DOHH2 (cell line): ENCODE measurements around the gene DUSP28.

Source experiments
- H3F3A ChIP-seq: fragments of 200-600 bp; sonication (generic), shearing (Covaris generic); 2 replicates; pipeline ENCODE4 v1.6.0; 2016; ENCODE audit warnings: antibody characterized with exemption, mild to moderate bottlenecking; ENCODE audit not compliant: control insufficient read depth, insufficient read depth
- H3K27ac ChIP-seq: fragments of 200-600 bp; sonication (generic); 2 replicates; pipeline ENCODE4 v1.5.1; 2014; ENCODE audit warnings: low read depth, mild to moderate bottlenecking, low read length, moderate library complexity
- H3K27me3 ChIP-seq: fragments of 200-600 bp; sonication (generic); 2 replicates; pipeline ENCODE4 v1.6.1; 2014; ENCODE audit warnings: mild to moderate bottlenecking, low read length, mixed read lengths; ENCODE audit not compliant: control insufficient read depth
- H3K36me3 ChIP-seq: fragments of 200-600 bp; sonication (generic); 2 replicates; pipeline ENCODE4 v1.6.1; 2014; ENCODE audit warnings: mild to moderate bottlenecking, low read length, moderate library complexity, mixed read lengths; ENCODE audit not compliant: control insufficient read depth
- H3K4me1 ChIP-seq: fragments of 200-600 bp; sonication (generic); 2 replicates; pipeline ENCODE4 v1.6.1; 2014; ENCODE audit warnings: mild to moderate bottlenecking, low read length, mixed read lengths; ENCODE audit not compliant: control insufficient read depth
- H3K4me2 ChIP-seq: fragments of 200-600 bp; sonication (generic); 2 replicates; pipeline ENCODE4 v1.6.0; 2014; ENCODE audit warnings: mild to moderate bottlenecking, low read length, moderate library complexity
- H3K4me3 ChIP-seq: fragments of 200-600 bp; sonication (generic); 2 replicates; pipeline ENCODE4 v1.5.1; 2014; ENCODE audit warnings: mild to moderate bottlenecking, low read length, mixed read lengths
- H3K79me2 ChIP-seq: fragments of 200-600 bp; sonication (generic); 2 replicates; pipeline ENCODE4 v1.6.1; 2014; ENCODE audit warnings: mild to moderate bottlenecking, low read length, mixed read lengths; ENCODE audit not compliant: control insufficient read depth
- H3K9me2 ChIP-seq: fragments of 200-600 bp; sonication (generic); replicated peaks from 2 replicates; pipeline ENCODE4 v1.6.1; 2014; ENCODE audit warnings: mild to moderate bottlenecking, low read length, mixed read lengths; ENCODE audit not compliant: control insufficient read depth
- H3K9me3 ChIP-seq: fragments of 200-600 bp; sonication (generic); 2 replicates; pipeline ENCODE4 v1.6.1; 2014; ENCODE audit warnings: antibody characterized with exemption, low read length, mixed read lengths; ENCODE audit not compliant: control insufficient read depth, insufficient read depth
- H4K20me1 ChIP-seq: fragments of 200-600 bp; sonication (generic); 2 replicates; pipeline ENCODE4 v1.6.0; 2014; ENCODE audit warnings: low read depth, mild to moderate bottlenecking, antibody characterized with exemption, low read length, moderate library complexity; ENCODE audit not compliant: control insufficient read depth, insufficient read depth
- EZH2phosphoT487 ChIP-seq: fragments of 200-600 bp; sonication (generic); IDR thresholded peaks from 2 replicates; pipeline ENCODE4 v1.6.1; 2017; ENCODE audit warnings: borderline replicate concordance, mild to moderate bottlenecking, antibody characterized with exemption, low read length, moderate library complexity, mixed read lengths
- TF ChIP-seq, protein P1 (sequence below): fragments of 200-600 bp; sonication (generic); IDR thresholded peaks from one replicate; pipeline ENCODE4 v1.5.1; 2014; ENCODE audit warnings: antibody characterized with exemption, mild to moderate bottlenecking, low read depth, low read length; ENCODE audit not compliant: poor library complexity, severe bottlenecking

DUSP28 gene

DNA sequence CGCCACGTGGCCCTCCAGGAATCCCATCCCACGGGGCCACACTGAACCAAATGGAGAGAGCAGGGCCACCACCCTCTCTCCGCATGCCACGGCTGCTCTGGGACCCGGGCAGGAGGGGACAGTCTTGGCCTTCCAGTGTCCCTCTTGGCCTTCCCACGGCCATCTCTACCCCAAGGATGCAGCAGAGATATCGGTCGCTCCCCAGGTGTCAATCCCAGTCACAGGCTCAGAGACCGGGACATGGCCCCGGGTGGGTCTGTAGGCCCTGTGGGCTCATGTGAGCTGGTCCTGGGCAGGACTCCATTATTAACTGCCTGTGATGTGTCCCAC, 41.6 kb downstream of the DUSP28 start:
- Histone ChIP-seq H3K27ac (no peak overlapping the region), H3K79me2 (no peaks in the 10 kb centered on the region), H3K4me1 (no peaks in the 10 kb centered on the region), H3K36me3 (peaks cover 8% of the 10 kb centered on the region; the same call in 1 of the 2 replicates), H3K4me2 (no peak overlapping the region), H4K20me1 (no peaks in the 10 kb centered on the region), H3F3A (no peaks in the 10 kb centered on the region), H3K9me3 (no peaks in the 10 kb centered on the region), H3K9me2 (no peaks in the 10 kb centered on the region), H3K27me3 (no peaks in the 10 kb centered on the region), H3K4me3 (no peak overlapping the region)
- TF ChIP-seq, protein P1, sequence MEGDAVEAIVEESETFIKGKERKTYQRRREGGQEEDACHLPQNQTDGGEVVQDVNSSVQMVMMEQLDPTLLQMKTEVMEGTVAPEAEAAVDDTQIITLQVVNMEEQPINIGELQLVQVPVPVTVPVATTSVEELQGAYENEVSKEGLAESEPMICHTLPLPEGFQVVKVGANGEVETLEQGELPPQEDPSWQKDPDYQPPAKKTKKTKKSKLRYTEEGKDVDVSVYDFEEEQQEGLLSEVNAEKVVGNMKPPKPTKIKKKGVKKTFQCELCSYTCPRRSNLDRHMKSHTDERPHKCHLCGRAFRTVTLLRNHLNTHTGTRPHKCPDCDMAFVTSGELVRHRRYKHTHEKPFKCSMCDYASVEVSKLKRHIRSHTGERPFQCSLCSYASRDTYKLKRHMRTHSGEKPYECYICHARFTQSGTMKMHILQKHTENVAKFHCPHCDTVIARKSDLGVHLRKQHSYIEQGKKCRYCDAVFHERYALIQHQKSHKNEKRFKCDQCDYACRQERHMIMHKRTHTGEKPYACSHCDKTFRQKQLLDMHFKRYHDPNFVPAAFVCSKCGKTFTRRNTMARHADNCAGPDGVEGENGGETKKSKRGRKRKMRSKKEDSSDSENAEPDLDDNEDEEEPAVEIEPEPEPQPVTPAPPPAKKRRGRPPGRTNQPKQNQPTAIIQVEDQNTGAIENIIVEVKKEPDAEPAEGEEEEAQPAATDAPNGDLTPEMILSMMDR = no peak
- no peak for TF ChIP-seq EZH2phosphoT487

DNA sequence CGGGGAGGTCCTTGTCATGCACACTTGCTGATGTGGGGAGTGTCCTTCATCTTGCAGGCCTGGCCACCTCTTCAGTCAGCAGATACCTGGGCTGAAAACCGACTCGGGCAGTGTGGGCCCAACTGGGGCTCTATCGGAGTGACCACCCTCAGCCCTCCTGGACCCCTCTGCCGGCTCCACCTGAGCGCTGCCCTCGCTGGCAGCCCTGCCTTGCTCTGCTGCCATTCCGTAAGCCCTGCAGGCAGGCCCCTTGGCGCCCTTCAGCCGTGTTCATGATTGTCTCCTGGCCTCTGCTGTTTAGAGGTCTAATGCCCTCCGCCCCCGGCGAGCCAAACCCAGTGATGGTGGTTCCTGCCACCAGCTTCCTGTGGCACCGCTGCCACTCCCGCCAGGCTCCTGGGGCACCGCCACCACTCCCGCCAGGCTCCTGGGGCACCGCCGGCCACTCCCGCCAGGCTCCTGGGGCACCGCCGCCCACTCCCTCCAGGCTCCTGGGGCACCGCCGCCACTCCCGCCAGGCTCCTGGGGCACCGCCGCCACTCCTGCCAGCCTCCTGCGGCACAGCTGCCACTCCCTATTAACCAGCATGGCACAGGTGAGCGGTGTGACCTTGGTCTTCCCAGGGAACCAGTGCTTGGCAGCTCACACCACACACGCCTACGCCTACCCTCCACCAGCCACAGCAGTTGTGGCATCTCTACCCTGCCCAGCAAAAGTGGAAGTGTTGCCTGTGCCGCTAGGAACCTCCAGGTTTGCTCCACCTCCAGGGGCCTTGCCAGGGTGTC, 42.3 kb downstream of the DUSP28 start:
- H3K9me3 ChIP-seq = no peaks in the 10 kb centered on the region
- no peaks in the 10 kb centered on the region for H3K79me2 ChIP-seq
- H3K9me2 ChIP-seq = no peaks in the 10 kb centered on the region
- no peaks in the 10 kb centered on the region for H4K20me1 ChIP-seq
- no peaks in the 10 kb centered on the region for H3K4me1 ChIP-seq
- H3K4me2 ChIP-seq = no peak overlapping the region
- no peak overlapping the region for H3K4me3 ChIP-seq
- no peaks in the 10 kb centered on the region for H3K27me3 ChIP-seq
- peaks cover 8% of the 10 kb centered on the region; the same call in 1 of the 2 replicates for H3K36me3 ChIP-seq
- H3F3A ChIP-seq = no peaks in the 10 kb centered on the region
- TF ChIP-seq, protein P1 = no peak
- TF ChIP-seq EZH2phosphoT487 = no peak
- H3K27ac ChIP-seq = no peak overlapping the region

DNA sequence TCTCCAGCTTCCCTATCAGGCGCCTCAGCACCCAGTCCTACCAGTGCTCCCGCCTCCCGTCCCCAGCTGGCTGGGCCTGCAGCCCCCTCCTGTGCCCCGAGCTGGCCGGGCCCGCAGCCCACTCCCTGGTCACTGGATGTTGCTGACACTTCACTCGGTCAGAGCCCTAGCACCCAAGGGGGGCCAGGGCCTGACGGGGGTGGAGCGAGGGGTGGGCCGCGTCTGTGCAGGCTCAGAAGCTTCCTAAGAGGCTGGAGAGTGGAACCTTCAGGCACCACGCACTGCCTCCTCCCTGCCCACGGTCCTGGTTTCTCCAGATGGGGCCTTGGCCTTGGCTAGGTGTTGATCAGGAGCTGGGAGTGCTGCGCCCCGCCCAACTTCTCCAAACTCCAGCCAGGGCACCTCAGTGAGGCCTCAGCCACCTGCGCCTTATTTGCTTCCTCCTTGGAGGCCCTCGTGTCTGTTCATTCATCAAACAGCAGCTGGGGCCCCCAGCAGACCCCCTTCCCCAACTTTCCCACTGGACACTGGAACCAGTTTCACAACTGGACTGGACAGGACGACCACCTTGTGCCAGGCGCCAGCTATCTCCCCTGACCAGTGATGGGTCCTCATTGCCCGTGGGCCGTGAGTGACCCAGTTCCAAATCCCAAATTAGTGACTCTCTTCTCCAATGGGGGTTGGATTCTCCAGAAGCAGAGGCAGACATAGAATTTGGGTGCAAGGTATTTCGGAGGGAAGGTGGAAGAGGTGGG, 43.1 kb downstream of the DUSP28 start:
- H3K9me2 ChIP-seq = no peaks in the 10 kb centered on the region
- H3K27me3 ChIP-seq = no peaks in the 10 kb centered on the region
- H4K20me1 ChIP-seq = no peaks in the 10 kb centered on the region
- peaks cover 4% of the 10 kb centered on the region; the same call in 1 of the 2 replicates for H3K36me3 ChIP-seq
- no peak overlapping the region for H3K4me3 ChIP-seq
- no peaks in the 10 kb centered on the region for H3F3A ChIP-seq
- no peak overlapping the region for H3K27ac ChIP-seq
- H3K79me2 ChIP-seq = no peaks in the 10 kb centered on the region
- H3K4me1 ChIP-seq = no peaks in the 10 kb centered on the region
- TF ChIP-seq, protein P1 = no peak
- no peak for TF ChIP-seq EZH2phosphoT487
- no peak overlapping the region for H3K4me2 ChIP-seq
- no peaks in the 10 kb centered on the region for H3K9me3 ChIP-seq
